Bronchial epithelial cell (primary cell): ENCODE data around the gene NT5M. TPM values are rescaled to one million over a fixed set of nuclear protein-coding genes. Genes with fewer than 3 reads are reported as not detected.
A peak's percentile ranks its signal among the peaks of the same experiment; 100 is the strongest.

Experiments used
- DNase-seq: peaks from one replicate; pipeline ENCODE4 v3.0.0-alpha.2; 2010; ENCODE audit warnings: low read depth
- FAIRE-seq: peaks from 2 replicates; lab custom pipeline; 2011; peaks lifted over from hg19 to GRCh38; lab: Jason Lieb, UNC
- H3K27me3 ChIP-seq: 2 replicates; pipeline ENCODE4 v1.5.1; 2011; ENCODE audit warnings: low read length; ENCODE audit not compliant: control insufficient read depth, insufficient read depth
- H3K36me3 ChIP-seq: 2 replicates; pipeline ENCODE4 v1.5.1; 2011; ENCODE audit warnings: low read length; ENCODE audit not compliant: control insufficient read depth, insufficient read depth
- H3K4me3 ChIP-seq: 2 replicates; pipeline ENCODE4 v1.5.1; 2011; ENCODE audit warnings: mild to moderate bottlenecking, low read depth, low read length, control low read depth
- CTCF ChIP-seq: IDR thresholded peaks from 2 replicates; pipeline ENCODE4 v1.5.1; 2011; ENCODE audit warnings: mild to moderate bottlenecking, moderate library complexity, low read length, control low read depth, inconsistent platforms; ENCODE audit not compliant: insufficient read depth, severe bottlenecking
- total RNA-seq: library from RNA; depleted of rRNA; stranded (reverse); fragments of >200 nt; gene quantifications from 2 replicates; pipeline ENCODE4 v1.2.1, GENCODE V29; 2014

The NT5M gene
- total RNA-seq, 1 donor from 2014 or later = 0.79 TPM

GRCh38 chr17:17343160-17343735 is 40.1 kb downstream of the NT5M start:
- DNase-seq (no peak), FAIRE-seq (peak; percentile 43)
- Histone ChIP-seq H3K36me3 (no peaks in the 10 kb centered on the region), H3K4me3 (no peak overlapping the region), H3K27me3 (peaks cover 2% of the 10 kb centered on the region)
- TF ChIP-seq CTCF = no peak

GRCh38 chr17:17343896-17344506 is 40.8 kb downstream of the NT5M start:
- FAIRE-seq (no peak), DNase-seq (no peak)
- Histone ChIP-seq H3K36me3 (no peaks in the 10 kb centered on the region), H3K4me3 (no peak overlapping the region), H3K27me3 (peaks cover 2% of the 10 kb centered on the region)
- TF ChIP-seq CTCF = no peak

- no peak overlapping the region for H3K4me3 ChIP-seq
- peaks cover 2% of the 10 kb centered on the region for H3K27me3 ChIP-seq
- no peak for TF ChIP-seq CTCF
- DNase-seq = no peak
- H3K36me3 ChIP-seq = no peaks in the 10 kb centered on the region
- no peak for FAIRE-seq
These were observed 41.5 kb downstream of the NT5M start for GRCh38 chr17:17344507-17345293.

GRCh38 chr17:17345294-17345597 is 42.1 kb downstream of the NT5M start:
- no peak for FAIRE-seq
- H3K27me3 ChIP-seq = peaks cover 2% of the 10 kb centered on the region
- H3K4me3 ChIP-seq = no peak overlapping the region
- H3K36me3 ChIP-seq = no peaks in the 10 kb centered on the region
- no peak for TF ChIP-seq CTCF
- no peak for DNase-seq

- no peak for FAIRE-seq
- no peak for DNase-seq
- TF ChIP-seq CTCF = no peak
- Histone ChIP-seq H3K4me3 (no peak overlapping the region), H3K36me3 (no peaks in the 10 kb centered on the region), H3K27me3 (peaks cover 4% of the 10 kb centered on the region)
These were observed 42.7 kb downstream of the NT5M start for GRCh38 chr17:17345686-17346427.
